IMR-90 (cell line): ENCODE data around the gene THBS4. TPM values are rescaled to one million over a fixed set of nuclear protein-coding genes. Genes with fewer than 3 reads are reported as not detected.

Experiments used
- ATAC-seq: fragments of 200-7000 bp; cut with Tn5 transposase; 2 replicates; pipeline ENCODE4 v1.9.1; 2020; ENCODE audit warnings: low read depth, mild to moderate bottlenecking, moderate library complexity
- BruUV-seq: library from RNA; stranded (reverse); fragments of 400-500 nt; replicated peaks from 2 replicates; lab custom pipeline; 2021; lab: Mats Ljungman, UMichigan
- CTCF ChIA-PET: fragments of 300-600 bp; formaldehyde crosslinking; extraction: SDS; loops from one replicate; lab custom pipeline; 2021; ENCODE audit warnings: antibody characterized with exemption; lab: Yijun Ruan, JAX
- POLR2A ChIA-PET: fragments of 300-600 bp; sonication (Branson Sonifier 250); formaldehyde crosslinking; loops from one replicate; lab custom pipeline; 2022; ENCODE audit warnings: antibody characterized with exemption; ENCODE audit not compliant: unreplicated experiment; lab: Charles Lee
- DNase-seq: peaks from one replicate; pipeline ENCODE4 v3.0.0; 2013
- H2AFZ ChIP-seq: replicated peaks from 2 replicates; pipeline ENCODE3; 2013; ENCODE audit warnings: low read length, mild to moderate bottlenecking; ENCODE audit not compliant: poor library complexity
- H2AK5ac ChIP-seq: 2 replicates; pipeline ENCODE4 v1.6.1; 2013; ENCODE audit warnings: low read depth, low read length, inconsistent platforms
- H2AK9ac ChIP-seq: replicated peaks from 2 replicates; pipeline ENCODE3; 2013; ENCODE audit warnings: mild to moderate bottlenecking, low read depth, low read length, moderate library complexity; ENCODE audit not compliant: poor library complexity
- H2BK120ac ChIP-seq: 2 replicates; pipeline ENCODE4 v1.6.1; 2013; ENCODE audit warnings: low read depth, low read length, inconsistent platforms
- H2BK15ac ChIP-seq: 3 replicates; pipeline ENCODE4 v1.6.1; 2013; ENCODE audit warnings: low read depth, low read length, inconsistent platforms
- H2BK20ac ChIP-seq: 2 replicates; pipeline ENCODE4 v1.6.1; 2013; ENCODE audit warnings: low read depth, mild to moderate bottlenecking, inconsistent platforms, low read length, moderate library complexity
- H2BK5ac ChIP-seq: 2 replicates; pipeline ENCODE4 v1.6.1; 2013; ENCODE audit warnings: mild to moderate bottlenecking, low read depth, low read length, inconsistent platforms; ENCODE audit not compliant: poor library complexity, severe bottlenecking
- H3K14ac ChIP-seq: replicated peaks from 2 replicates; pipeline ENCODE4 v1.6.1; 2013; ENCODE audit warnings: low read depth, low read length, inconsistent platforms
- H3K18ac ChIP-seq: 2 replicates; pipeline ENCODE4 v1.6.1; 2013; ENCODE audit warnings: low read depth, low read length, control low read depth
- H3K23ac ChIP-seq: 2 replicates; pipeline ENCODE4 v1.6.1; 2013; ENCODE audit warnings: low read depth, low read length, inconsistent platforms
- H3K27ac ChIP-seq: 2 replicates; pipeline ENCODE4 v1.5.1; 2013; ENCODE audit warnings: mild to moderate bottlenecking, control low read depth, low read length; ENCODE audit not compliant: insufficient read depth
- H3K27me3 ChIP-seq: 2 replicates; pipeline ENCODE4 v1.6.1; 2013; ENCODE audit warnings: low read length; ENCODE audit not compliant: control insufficient read depth, insufficient read depth
- H3K36me3 ChIP-seq: 2 replicates; pipeline ENCODE4 v1.6.1; 2013; ENCODE audit warnings: low read length, mixed read lengths; ENCODE audit not compliant: control insufficient read depth, insufficient read depth
- H3K4ac ChIP-seq: 2 replicates; pipeline ENCODE4 v1.6.1; 2013; ENCODE audit warnings: low read depth, low read length, inconsistent platforms
- H3K4me1 ChIP-seq: 2 replicates; pipeline ENCODE4 v1.6.1; 2013; ENCODE audit warnings: low read length, mixed read lengths; ENCODE audit not compliant: control insufficient read depth, insufficient read depth
- H3K4me2 ChIP-seq: 2 replicates; pipeline ENCODE4 v1.6.1; 2013; ENCODE audit warnings: low read depth, mild to moderate bottlenecking, control low read depth, low read length, moderate library complexity
- H3K4me3 ChIP-seq: 2 replicates; pipeline ENCODE4 v1.5.1; 2013; ENCODE audit warnings: low read depth, mild to moderate bottlenecking, control low read depth, low read length, moderate library complexity; ENCODE audit not compliant: insufficient read depth
- H3K56ac ChIP-seq: 2 replicates; pipeline ENCODE4 v1.6.1; 2013; ENCODE audit warnings: low read length, inconsistent platforms; ENCODE audit not compliant: insufficient read depth; ENCODE audit errors: extremely low read depth
- H3K79me1 ChIP-seq, 2 experiments: 2 replicates each; pipeline ENCODE4 v1.6.1; 2013; ENCODE audit warnings: low read length in 2 of 2, inconsistent platforms in 1 of 2, low read depth in 1 of 2
- H3K9ac ChIP-seq: 2 replicates; pipeline ENCODE4 v1.6.1; 2013; ENCODE audit warnings: low read depth, low read length, control low read depth
- H3K9me1 ChIP-seq: 2 replicates; pipeline ENCODE4 v1.6.1; 2013; ENCODE audit warnings: low read length, inconsistent platforms; ENCODE audit not compliant: insufficient read depth
- H3K9me3 ChIP-seq: 2 replicates; pipeline ENCODE4 v1.6.1; 2013; ENCODE audit warnings: low read length; ENCODE audit not compliant: control insufficient read depth, insufficient read depth
- H4K20me1 ChIP-seq: 2 replicates; pipeline ENCODE4 v1.6.1; 2013; ENCODE audit warnings: low read length, inconsistent platforms; ENCODE audit not compliant: insufficient read depth
- H4K5ac ChIP-seq: 2 replicates; pipeline ENCODE4 v1.6.1; 2013; ENCODE audit warnings: mild to moderate bottlenecking, low read depth, low read length, control low read depth
- H4K8ac ChIP-seq, 2 experiments: 2 replicates each; pipeline ENCODE4 v1.6.1; 2013; ENCODE audit warnings: low read depth in 2 of 2, low read length in 2 of 2, control low read depth in 1 of 2, inconsistent platforms in 1 of 2
- H4K91ac ChIP-seq: 2 replicates; pipeline ENCODE4 v1.6.1; 2013; ENCODE audit warnings: low read depth, low read length, inconsistent platforms; ENCODE audit not compliant: insufficient read depth
- BHLHE40 ChIP-seq: fragments of 150-350 bp; IDR thresholded peaks from 2 replicates; pipeline ENCODE4 v1.6.1; 2016; ENCODE audit warnings: mild to moderate bottlenecking, low read depth, low read length
- CEBPB ChIP-seq: IDR thresholded peaks from 2 replicates; pipeline ENCODE4 v1.6.1; 2012; ENCODE audit warnings: low read depth, low read length, improper control_type of control experiment
- CHD1 ChIP-seq: IDR thresholded peaks from 2 replicates; pipeline ENCODE4 v1.6.1; 2012; ENCODE audit warnings: low read depth, low read length, improper control_type of control experiment
- CTCF ChIP-seq: conservative IDR thresholded peaks from 2 replicates; pipeline ENCODE4 v1.5.1; 2012; ENCODE audit warnings: mild to moderate bottlenecking, low read depth, low read length, improper control_type of control experiment
- ELK1 ChIP-seq: fragments of 150-350 bp; IDR thresholded peaks from 2 replicates; pipeline ENCODE4 v1.6.1; 2016; ENCODE audit warnings: low read depth, mild to moderate bottlenecking, low read length, moderate library complexity, borderline replicate concordance
- FOS ChIP-seq: fragments of 150-350 bp; IDR thresholded peaks from 2 replicates; pipeline ENCODE4 v1.6.1; 2016; ENCODE audit warnings: low read depth, low read length
- MAFK ChIP-seq: IDR thresholded peaks from 2 replicates; pipeline ENCODE4 v1.6.1; 2012; ENCODE audit warnings: low read depth, low read length, improper control_type of control experiment
- MAZ ChIP-seq: IDR thresholded peaks from 2 replicates; pipeline ENCODE4 v1.6.1; 2012; ENCODE audit warnings: low read depth, mild to moderate bottlenecking, low read length, improper control_type of control experiment, moderate library complexity, borderline replicate concordance
- MXI1 ChIP-seq: IDR thresholded peaks from 2 replicates; pipeline ENCODE4 v1.6.1; 2012; ENCODE audit warnings: low read depth, mild to moderate bottlenecking, low read length, moderate library complexity, borderline replicate concordance
- NFE2L2 ChIP-seq: fragments of 150-350 bp; IDR thresholded peaks from 2 replicates; pipeline ENCODE4 v1.6.1; 2016; ENCODE audit warnings: low read depth, mild to moderate bottlenecking, low read length
- POLR2A ChIP-seq: IDR thresholded peaks from 2 replicates; pipeline ENCODE4 v1.6.1; 2012; ENCODE audit warnings: mild to moderate bottlenecking, low read depth, low read length
- RAD21 ChIP-seq: IDR thresholded peaks from 2 replicates; pipeline ENCODE4 v1.6.1; 2012; ENCODE audit warnings: low read length, improper control_type of control experiment
- RCOR1 ChIP-seq: IDR thresholded peaks from 2 replicates; pipeline ENCODE4 v1.6.1; 2012; ENCODE audit warnings: mild to moderate bottlenecking, low read length, improper control_type of control experiment; ENCODE audit not compliant: insufficient replicate concordance
- RFX5 ChIP-seq: IDR thresholded peaks from 2 replicates; pipeline ENCODE4 v1.8.0; 2012; ENCODE audit warnings: low read depth, mild to moderate bottlenecking, low read length, moderate library complexity
- SMC3 ChIP-seq: fragments of 150-350 bp; IDR thresholded peaks from 2 replicates; pipeline ENCODE4 v1.6.1; 2016; ENCODE audit warnings: low read depth, mild to moderate bottlenecking, antibody characterized with exemption, low read length, moderate library complexity
- USF2 ChIP-seq: fragments of 150-350 bp; IDR thresholded peaks from 2 replicates; pipeline ENCODE4 v1.6.1; 2017; ENCODE audit warnings: mild to moderate bottlenecking, antibody characterized with exemption, low read length, low read depth
- WGBS, 2 experiments: methylation state at CpG; one replicate each; pipeline versions ENCODE4 v1.1.5 to v1.1.7; 2013; ENCODE audit warnings: missing lambda C conversion rate in 2 of 2; ENCODE audit not compliant: insufficient read length in 1 of 2; ENCODE audit errors: extremely low coverage in 2 of 2; 5-methylcytosine and 5-hydroxymethylcytosine counted together
- dilution Hi-C: fragments of 300-500 bp; cut with HindIII; formaldehyde crosslinking; loops from one replicate; pipeline ENCODE4 v1.14.3; 2018; ENCODE audit warnings: low sequenced_read_pairs; ENCODE audit not compliant: unreplicated experiment
- in situ Hi-C: fragments of 300-500 bp; cut with MboI; formaldehyde crosslinking; loops from 3 replicates; pipeline ENCODE4 v1.14.3; 2019; ENCODE audit warnings: low sequenced_read_pairs, inconsistent platforms, mixed read lengths
- intact Hi-C: fragments of 100-400 bp; cut with micrococcal nuclease; formaldehyde crosslinking; loops from 2 replicates; pipeline ENCODE4 v1.10.0; 2022
- polyA plus RNA-seq, 3 experiments: library from polyadenylated mRNA; depleted of rRNA; stranded (reverse); fragments of >200 nt; gene quantifications; 2 replicates each; pipeline ENCODE4 v1.2.3, GENCODE V29; 2012; ENCODE audit warnings: low replicate concordance in 1 of 3
- total RNA-seq: library from RNA; depleted of rRNA; stranded (reverse); fragments of >200 nt; gene quantifications from 2 replicates; pipeline ENCODE4 v1.2.3, GENCODE V29; 2012

THBS4 gene
- total and polyA plus RNA-seq, 2 of the 4 experiments (the other 2 are of a cell fraction), result 0.90 to 0.92 TPM

DNA sequence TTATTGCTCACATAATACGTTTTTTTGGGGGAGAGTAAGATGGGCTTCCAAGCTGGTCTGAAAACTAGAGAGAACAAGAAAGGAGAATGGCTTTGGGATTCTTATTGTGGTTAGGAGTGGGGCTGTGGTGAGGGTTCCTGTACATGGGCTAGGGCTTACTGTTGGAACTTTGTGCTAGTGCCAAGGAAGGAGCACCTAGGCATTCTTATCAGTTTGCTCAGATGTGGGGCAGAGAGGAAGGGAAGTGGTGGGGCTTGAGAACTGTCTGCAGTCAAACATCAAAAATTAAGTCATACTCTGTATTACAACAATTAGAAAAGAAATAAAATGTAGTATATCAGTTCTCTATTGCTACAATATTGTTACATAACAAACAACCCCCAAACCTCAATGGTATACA, 4.0 kb upstream of the THBS4 start:
- in situ Hi-C loops, result no loop called here
- H4K20me1 ChIP-seq, result no peaks in the 10 kb centered on the region
- H3K27me3 ChIP-seq, result peaks cover 45% of the 10 kb centered on the region
- no peak overlapping the region for H3K4ac ChIP-seq
- H2AFZ ChIP-seq, result no peak overlapping the region
- no peak overlapping the region for H3K56ac ChIP-seq
- H2BK5ac ChIP-seq, result no peak overlapping the region
- no peak overlapping the region for H3K23ac ChIP-seq
- no peak overlapping the region for H2AK9ac ChIP-seq
- H2BK20ac ChIP-seq, result no peak overlapping the region
- no peaks in the 10 kb centered on the region for H3K9me1 ChIP-seq
- no peak overlapping the region for H3K4me2 ChIP-seq
- no peak overlapping the region for H3K9ac ChIP-seq
- no peak overlapping the region for H3K18ac ChIP-seq
- ChIA-PET CTCF (interaction anchor here (0.6 kb wide), 1 partner anchor 60 kb away, joined by 3 read pairs; no protein-coding TSS in a partner anchor), POLR2A (no interaction called here)
- no peaks in the 10 kb centered on the region for H3K79me1 ChIP-seq
- H2AK5ac ChIP-seq, result no peak overlapping the region
- intact Hi-C loops, result no loop called here
- no peak for DNase-seq
- H4K91ac ChIP-seq, result no peak overlapping the region
- no peak overlapping the region for H3K4me3 ChIP-seq
- H3K9me3 ChIP-seq, result no peaks in the 10 kb centered on the region; the same call in 1 of the 2 replicates
- no peak for TF ChIP-seq RCOR1
- TF ChIP-seq SMC3, result no peak
- TF ChIP-seq CTCF, result no peak
- TF ChIP-seq MAZ, result no peak
- no peak for TF ChIP-seq CEBPB
- TF ChIP-seq USF2, result no peak
- TF ChIP-seq RFX5, result no peak
- no peak for TF ChIP-seq ELK1
- no peak for TF ChIP-seq NFE2L2
- TF ChIP-seq FOS, result no peak
- no peak for TF ChIP-seq MXI1
- TF ChIP-seq BHLHE40, result no peak
- no peak for TF ChIP-seq CHD1
- TF ChIP-seq POLR2A, result no peak
- no peak for TF ChIP-seq RAD21
- TF ChIP-seq MAFK, result no peak
- dilution Hi-C loops, result no loop called here
- H4K5ac ChIP-seq, result no peak overlapping the region
- BruUV-seq, result no TSS peak
- no peaks in the 10 kb centered on the region for H3K36me3 ChIP-seq
- no peak overlapping the region for H3K14ac ChIP-seq
- H2BK15ac ChIP-seq, result no peak overlapping the region
- 57% methylated on average over 1 of the region's 1 CpG; no CpG with 5 or more reads in 1 of the 2 experiments for WGBS, 2 experiments
- no peaks in the 10 kb centered on the region for H3K4me1 ChIP-seq
- no peak for ATAC-seq
- H2BK120ac ChIP-seq, result no peak overlapping the region
- no peak overlapping the region for H4K8ac ChIP-seq
- H3K27ac ChIP-seq, result no peak overlapping the region
